ENCODE measurements around the gene ESM1. TPM values are rescaled to one million over a fixed set of nuclear protein-coding genes. Genes with fewer than 3 reads are reported as not detected.

ESM1 gene
- total RNA-seq, 1 donor from 2014 or later, result not detected

GRCh38 chr5:54995168-54995567 is 9.8 kb upstream of the ESM1 start:
- Mint-ChIP-seq H3K4me3 (ENCODE audit: unreplicated experiment) (no peak overlapping the region), H3K27me3 (ENCODE audit: unreplicated experiment) (no peaks in the 10 kb centered on the region), H3K4me1 (ENCODE audit: low read depth, unreplicated experiment) (no peaks in the 10 kb centered on the region), H3K36me3 (ENCODE audit: unreplicated experiment) (no peaks in the 10 kb centered on the region), H3K9me3 (ENCODE audit: unreplicated experiment) (no peaks in the 10 kb centered on the region), H3K27ac (ENCODE audit: unreplicated experiment) (no peak overlapping the region)
- TF ChIP-seq CTCF (IDR thresholded peaks at IDR 0.05; ENCODE audit: partially characterized antibody, unreplicated experiment), result no peak
- no peak for DNase-seq

DNA sequence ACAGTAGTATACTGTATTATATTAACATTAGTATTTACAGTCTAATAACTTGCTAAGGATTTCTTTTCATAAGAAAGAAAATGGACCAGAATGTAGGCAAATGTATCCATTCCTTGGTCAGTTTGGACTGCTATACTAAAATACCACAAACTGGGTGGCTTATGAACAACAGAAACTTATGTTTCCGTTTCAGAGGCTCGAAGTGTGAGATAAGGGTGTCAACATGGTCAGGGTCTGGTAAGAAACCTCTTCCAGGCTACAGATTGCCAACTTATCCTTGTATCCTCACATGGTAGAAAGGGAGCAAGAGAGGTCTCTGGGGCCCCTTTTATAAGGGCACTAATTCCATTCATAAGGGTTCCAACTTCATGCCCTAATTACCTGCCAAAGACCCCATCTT is 9.2 kb upstream of the ESM1 start:
- H3K4me1 Mint-ChIP-seq (ENCODE audit: low read depth, unreplicated experiment), result no peaks in the 10 kb centered on the region
- H3K36me3 Mint-ChIP-seq (ENCODE audit: unreplicated experiment), result no peaks in the 10 kb centered on the region
- H3K27ac Mint-ChIP-seq (ENCODE audit: unreplicated experiment), result no peak overlapping the region
- DNase-seq, result no peak
- no peaks in the 10 kb centered on the region for H3K9me3 Mint-ChIP-seq (ENCODE audit: unreplicated experiment)
- TF ChIP-seq CTCF (IDR thresholded peaks at IDR 0.05; ENCODE audit: partially characterized antibody, unreplicated experiment), result no peak
- H3K4me3 Mint-ChIP-seq (ENCODE audit: unreplicated experiment), result no peak overlapping the region
- no peaks in the 10 kb centered on the region for H3K27me3 Mint-ChIP-seq (ENCODE audit: unreplicated experiment)

DNA sequence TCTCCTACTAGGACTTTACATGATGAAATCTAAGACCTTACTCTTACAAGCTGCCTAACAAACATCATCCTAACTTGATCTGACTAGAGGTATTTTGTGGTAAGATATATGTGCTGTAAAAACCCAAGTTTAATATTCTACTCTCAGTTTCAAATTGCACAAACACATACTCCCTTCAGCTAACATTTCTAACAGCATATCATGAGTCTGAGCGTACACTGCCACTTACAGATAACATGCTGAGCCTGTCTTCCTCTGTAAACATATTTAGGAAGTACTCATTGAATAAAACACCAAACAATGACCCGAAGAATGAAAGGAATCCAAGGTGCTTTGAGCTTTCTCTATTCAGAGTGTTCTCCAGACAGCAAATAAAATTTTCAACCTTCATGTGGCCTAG is 7.9 kb upstream of the ESM1 start:
- no peak for DNase-seq
- Mint-ChIP-seq H3K4me1 (ENCODE audit: low read depth, unreplicated experiment) (peaks cover under 1% of the 10 kb centered on the region), H3K4me3 (ENCODE audit: unreplicated experiment) (no peak overlapping the region), H3K27ac (ENCODE audit: unreplicated experiment) (no peak overlapping the region), H3K27me3 (ENCODE audit: unreplicated experiment) (no peaks in the 10 kb centered on the region), H3K9me3 (ENCODE audit: unreplicated experiment) (no peaks in the 10 kb centered on the region), H3K36me3 (ENCODE audit: unreplicated experiment) (no peaks in the 10 kb centered on the region)
- no peak for TF ChIP-seq CTCF (IDR thresholded peaks at IDR 0.05; ENCODE audit: partially characterized antibody, unreplicated experiment)

DNA sequence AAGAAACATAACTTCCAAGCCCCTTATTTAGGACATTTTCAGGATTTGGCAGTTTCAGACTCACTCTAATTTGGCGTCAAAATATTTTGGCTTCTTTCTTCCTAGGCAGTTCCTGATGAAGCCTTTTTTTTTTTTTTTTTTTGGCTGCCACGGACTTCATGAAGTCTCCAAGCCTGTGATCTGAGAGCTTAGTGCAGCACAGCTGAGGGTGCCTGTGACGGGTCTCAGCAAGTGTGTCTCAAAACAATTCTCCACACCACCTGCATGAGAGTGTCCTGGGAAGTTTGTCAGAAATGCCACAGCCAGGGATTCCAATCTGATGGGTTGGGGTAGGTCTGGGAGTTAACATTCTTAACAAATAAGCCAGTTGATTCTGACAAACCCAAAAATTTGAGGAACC is 6.0 kb upstream of the ESM1 start:
- H3K27ac Mint-ChIP-seq (ENCODE audit: unreplicated experiment), result no peak overlapping the region
- no peak for TF ChIP-seq CTCF (IDR thresholded peaks at IDR 0.05; ENCODE audit: partially characterized antibody, unreplicated experiment)
- H3K36me3 Mint-ChIP-seq (ENCODE audit: unreplicated experiment), result no peaks in the 10 kb centered on the region
- no peak for DNase-seq
- no peak overlapping the region for H3K4me3 Mint-ChIP-seq (ENCODE audit: unreplicated experiment)
- no peaks in the 10 kb centered on the region for H3K27me3 Mint-ChIP-seq (ENCODE audit: unreplicated experiment)
- H3K4me1 Mint-ChIP-seq (ENCODE audit: low read depth, unreplicated experiment), result peaks cover 5% of the 10 kb centered on the region
- no peaks in the 10 kb centered on the region for H3K9me3 Mint-ChIP-seq (ENCODE audit: unreplicated experiment)

DNA sequence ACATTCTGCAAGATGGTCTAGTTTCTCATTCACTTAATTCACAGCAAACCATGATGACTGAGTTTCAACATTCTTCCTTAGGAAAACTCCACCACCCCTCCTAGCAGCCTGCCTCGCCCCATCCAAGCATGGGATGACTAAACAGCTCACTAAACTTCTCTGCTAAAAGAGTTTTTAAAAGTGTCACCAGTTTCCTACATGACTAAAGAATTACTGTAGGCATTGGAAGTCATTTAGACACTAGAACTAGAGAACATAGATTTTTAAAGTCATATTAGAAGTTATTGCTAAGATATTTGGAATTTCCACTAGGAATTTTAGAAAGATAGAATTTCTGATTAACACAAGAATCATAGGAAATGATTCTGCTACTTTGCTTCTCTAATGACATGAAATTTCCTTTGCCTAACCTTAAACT is 5.5 kb upstream of the ESM1 start:
- H3K9me3 Mint-ChIP-seq (ENCODE audit: unreplicated experiment), result no peaks in the 10 kb centered on the region
- H3K27me3 Mint-ChIP-seq (ENCODE audit: unreplicated experiment), result no peaks in the 10 kb centered on the region
- H3K27ac Mint-ChIP-seq (ENCODE audit: unreplicated experiment), result no peak overlapping the region
- TF ChIP-seq CTCF (IDR thresholded peaks at IDR 0.05; ENCODE audit: partially characterized antibody, unreplicated experiment), result no peak
- H3K4me3 Mint-ChIP-seq (ENCODE audit: unreplicated experiment), result no peak overlapping the region
- H3K4me1 Mint-ChIP-seq (ENCODE audit: low read depth, unreplicated experiment), result peaks cover 7% of the 10 kb centered on the region
- DNase-seq, result no peak
- H3K36me3 Mint-ChIP-seq (ENCODE audit: unreplicated experiment), result no peaks in the 10 kb centered on the region

Measured in glutamatergic neuron (in vitro differentiated cells).